GM18873 (cell line): Measurements from ENCODE around the gene FLRT3.

Experiments used
- ATAC-seq: cut with Tn5 transposase; IDR thresholded peaks from one replicate; pipeline ENCODE4 v1.9.1; 2021; ENCODE audit warnings: mild to moderate bottlenecking, moderate library complexity, moderate number of reproducible peaks; ENCODE audit not compliant: unreplicated experiment, low FRiP score

Gene FLRT3

DNA sequence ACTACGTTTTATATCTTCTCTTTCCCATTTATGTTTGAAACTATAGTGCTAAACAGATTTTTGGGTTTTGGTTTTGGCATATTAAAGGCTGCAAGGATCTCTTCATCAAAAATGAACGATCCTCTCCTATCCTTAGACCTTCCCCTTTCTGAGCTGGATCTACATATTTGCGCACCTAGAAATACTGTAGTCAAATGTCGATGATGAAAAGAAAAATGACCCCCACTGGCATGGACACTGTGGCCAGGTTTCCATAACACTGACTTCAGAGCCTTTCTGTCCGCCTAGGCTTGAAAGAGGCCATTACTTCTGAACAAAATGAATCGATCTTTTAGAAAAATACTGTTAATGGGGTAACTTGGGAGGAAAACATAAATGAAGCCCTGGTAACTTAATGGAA lies 5.8 kb downstream of the FLRT3 start:
- no peak for ATAC-seq

DNA sequence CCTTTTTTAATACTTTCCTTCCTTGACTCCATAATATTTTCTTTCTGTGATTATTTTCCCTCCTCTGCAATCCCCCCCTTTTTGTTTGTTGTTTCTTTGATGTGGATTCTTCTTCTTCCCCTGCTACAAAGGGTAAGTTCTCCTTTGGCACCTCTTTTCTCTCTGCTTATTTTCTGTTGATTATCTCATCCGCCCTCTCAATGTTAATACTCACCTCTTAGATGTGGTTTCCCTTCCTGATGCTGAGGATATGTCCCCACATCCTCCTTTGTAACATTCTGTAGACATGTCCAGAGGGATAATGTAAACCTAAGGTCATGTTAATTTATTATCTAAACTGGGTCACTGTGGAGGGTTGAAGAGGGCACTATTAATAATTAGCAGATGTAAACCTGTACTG lies 17.7 kb downstream of the FLRT3 start:
- no peak for ATAC-seq

DNA sequence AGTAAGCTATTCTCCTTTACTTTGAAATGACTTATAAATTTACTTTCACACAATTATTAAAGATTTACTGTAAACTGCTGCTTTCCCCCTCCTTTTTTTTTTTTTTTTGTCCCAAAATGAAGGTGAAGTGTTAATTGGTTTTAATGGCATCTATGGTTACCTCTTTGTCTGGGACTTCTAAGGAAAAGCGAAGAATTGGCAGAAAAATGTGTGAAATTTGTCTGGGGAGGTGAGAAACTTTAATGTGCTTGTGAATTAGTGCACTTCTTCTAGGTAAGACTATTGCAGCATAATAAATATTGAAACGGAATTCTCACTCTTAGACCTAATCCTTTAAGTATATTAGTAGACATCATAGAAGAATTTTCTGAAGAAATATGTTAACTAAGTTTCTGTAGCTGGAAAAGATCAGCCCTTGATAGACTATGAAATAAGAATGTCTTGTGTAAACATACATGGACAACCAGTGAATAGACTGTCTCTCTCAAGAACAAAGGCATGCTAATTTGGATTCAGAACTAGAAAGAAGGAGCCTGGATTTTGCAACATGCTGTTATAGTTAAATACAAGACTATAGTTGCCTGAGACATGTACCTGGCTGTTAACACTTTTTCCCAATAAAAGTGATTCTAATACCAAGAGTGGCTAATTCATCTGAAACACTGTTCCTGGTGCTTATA lies 23.9 kb downstream of the FLRT3 start:
- no peak for ATAC-seq

DNA sequence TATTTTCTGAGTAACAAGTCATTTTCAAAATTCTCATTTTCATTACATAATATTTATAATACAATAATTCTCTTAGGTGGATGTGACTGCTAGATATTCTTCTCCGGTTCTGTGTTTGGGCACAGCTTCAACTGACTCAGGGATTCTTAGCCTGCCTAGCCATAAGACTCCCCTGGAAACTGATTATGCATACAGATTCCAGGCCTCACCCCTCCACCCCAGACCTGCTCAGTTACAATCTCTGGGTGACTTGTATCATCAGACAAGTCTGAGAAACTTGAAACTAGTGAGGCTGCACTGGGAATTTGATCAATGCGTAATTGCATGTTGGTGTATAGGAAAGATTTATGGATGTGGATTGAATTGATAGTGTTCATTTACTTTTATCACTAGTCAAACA lies 25.4 kb downstream of the FLRT3 start:
- ATAC-seq, result no peak

DNA sequence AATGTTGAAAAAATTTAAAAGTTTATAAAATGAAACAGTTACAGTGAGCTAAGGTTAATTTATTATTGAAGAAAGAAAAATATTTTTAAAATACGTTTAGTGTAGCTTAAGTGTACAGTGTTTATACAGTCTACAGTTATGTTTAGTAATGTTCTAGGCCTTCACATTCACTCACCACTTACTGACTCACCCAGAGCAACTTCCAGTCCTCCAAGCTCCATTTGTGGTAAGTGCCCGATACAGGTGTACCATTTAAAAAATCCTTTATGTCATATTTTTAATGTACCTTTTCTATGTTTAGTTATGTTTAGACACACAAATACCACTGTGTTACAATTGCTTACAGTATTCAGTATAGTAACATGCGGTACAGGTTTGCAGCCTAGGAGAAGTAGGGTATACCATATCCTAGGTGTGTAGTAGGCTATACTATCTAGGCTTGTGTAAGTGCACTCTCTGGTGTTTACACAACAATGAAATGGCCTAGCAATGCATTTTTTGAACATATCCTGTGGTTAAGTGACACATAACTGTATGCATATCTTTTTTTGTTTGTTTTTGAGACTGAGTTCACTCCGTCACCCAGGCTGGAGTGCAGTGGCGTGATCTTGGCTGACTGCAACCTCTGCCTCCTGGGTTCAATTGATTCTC lies 26.3 kb downstream of the FLRT3 start:
- ATAC-seq, result no peak

DNA sequence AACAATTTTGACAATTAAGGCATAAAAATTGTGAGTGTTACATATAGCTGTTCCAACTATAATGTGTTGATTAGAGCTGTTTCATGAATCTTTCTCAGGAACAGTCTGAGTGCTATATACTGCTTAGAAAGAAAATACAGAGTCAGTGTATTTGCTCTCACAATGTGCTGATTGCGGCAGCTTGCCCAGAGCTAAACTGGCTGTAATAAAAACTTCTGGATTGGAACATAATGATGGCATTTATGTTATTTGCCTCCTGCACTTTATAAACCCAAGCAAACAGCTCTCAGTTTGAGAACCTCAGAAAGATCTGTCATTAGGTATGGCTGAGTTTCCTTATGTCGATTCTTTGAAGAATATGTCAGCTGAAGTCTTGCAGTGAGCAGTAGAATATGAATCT lies 29.5 kb downstream of the FLRT3 start:
- ATAC-seq, result no peak

DNA sequence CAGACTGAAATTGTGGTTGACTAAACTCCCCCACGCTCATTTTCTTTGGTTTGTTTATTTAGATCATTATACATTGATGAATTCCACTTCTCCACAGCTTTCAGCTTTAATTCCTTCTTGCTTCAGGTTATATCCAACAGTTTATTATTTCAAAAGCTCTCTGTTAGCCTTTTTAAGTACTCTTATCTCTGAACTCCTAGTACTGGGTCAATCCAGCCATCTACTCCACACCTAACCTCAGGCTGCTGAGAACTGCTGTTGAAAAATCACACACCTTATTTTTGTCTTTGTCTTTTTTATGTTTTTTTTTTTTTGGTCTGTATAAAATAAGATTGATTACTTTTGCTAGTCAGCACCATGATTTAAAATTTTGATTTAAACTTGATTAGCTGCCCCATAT lies 32.9 kb downstream of the FLRT3 start:
- ATAC-seq, result no peak

DNA sequence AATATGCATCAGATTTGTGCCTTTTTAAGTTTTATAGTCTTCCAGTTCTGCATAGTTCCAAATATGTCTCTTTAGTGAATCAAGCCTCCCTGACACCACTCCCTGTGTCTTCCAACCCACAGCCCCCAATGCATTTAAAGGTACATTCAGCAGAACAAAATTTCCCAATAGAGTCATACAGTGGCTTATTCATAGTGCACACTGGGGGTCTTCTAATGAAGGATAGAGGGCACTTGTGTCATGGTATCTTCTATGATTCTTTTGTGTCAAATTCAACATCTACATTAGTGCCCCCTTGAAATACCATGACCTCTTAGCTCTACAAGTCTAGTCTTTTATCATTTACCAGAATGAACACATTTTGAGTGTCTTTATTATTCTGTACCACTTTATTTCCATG lies 33.8 kb downstream of the FLRT3 start:
- ATAC-seq, result no peak

DNA sequence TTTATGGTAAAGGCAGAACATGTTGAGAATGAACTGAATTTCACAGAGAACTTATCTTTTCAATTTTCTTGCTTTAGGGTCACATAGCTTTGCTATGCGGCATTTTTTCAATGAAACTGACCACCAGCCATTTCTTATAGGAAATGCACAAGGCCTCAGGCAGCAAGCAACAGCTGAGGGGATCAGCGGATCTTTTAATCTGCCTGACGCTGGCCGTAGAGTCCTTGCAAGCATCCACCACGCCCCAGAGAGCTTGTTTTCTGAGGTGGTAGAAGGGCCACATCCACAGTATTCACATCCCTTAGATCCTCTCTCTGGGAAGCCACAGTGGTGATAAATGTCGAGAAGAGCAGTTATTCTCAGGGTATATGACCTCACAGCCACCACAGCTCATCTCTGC lies 34.3 kb downstream of the FLRT3 start:
- ATAC-seq, result no peak

DNA sequence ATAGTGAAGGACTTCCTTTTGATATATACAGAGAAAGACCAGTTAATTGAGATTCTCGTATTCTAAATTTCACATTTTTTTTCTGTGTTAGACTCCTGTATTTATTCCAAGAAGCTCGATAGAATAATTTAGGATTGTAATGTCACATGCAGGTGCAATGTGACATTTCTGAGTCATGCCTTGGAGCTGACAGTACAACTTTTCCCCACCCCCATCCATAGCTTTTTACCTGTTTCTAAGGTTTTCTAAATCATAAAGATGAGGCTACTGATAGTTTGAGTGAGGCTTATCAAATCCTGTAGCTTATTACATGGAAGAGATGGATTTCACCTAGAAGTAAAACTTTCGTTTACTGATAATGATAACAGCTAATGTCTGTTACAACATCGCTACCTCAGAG lies 37.6 kb downstream of the FLRT3 start:
- ATAC-seq, result no peak

DNA sequence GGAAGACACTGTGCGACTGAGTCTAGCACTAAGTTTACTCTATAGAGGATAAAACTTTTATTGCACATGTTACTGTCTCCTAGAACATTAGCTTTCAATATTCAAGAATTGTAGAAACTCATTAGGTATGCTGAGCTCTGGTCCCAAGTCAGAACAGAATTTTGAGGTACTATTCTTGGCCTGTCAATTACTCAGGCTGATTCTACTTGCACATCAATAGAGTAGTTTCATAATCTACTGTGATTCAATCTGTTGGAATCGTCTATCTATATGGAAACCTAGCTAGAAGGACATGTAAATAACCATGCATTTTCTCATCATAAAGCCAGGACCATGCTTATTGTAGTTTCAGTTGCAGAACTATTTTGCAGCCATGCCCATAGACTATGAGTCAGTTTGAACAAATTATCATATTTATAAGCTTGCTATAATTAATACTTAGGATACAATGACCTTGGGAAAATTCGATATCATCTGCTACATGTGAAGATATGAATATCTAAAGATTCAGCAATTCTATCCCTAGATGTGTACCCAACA lies 41.6 kb downstream of the FLRT3 start:
- ATAC-seq, result no peak

DNA sequence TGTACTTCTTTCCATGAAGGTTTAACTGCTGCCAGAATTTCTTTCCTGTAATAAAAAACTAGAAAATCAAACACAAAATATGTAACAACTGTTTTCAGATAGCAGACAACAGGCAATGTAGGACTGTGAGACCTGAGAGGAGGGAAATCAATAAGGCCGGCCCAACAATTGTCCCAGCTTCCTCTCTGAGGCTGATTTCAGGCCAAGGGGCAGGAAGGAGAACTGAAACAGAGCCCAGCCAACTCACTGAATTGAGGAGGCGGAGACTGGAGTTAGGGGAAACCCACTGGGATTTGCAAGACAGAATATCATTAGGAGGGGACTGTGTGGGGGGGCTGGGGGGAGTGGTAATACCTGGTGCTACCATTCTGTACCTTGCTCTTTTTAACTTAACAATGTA lies 42.2 kb downstream of the FLRT3 start:
- no peak for ATAC-seq

DNA sequence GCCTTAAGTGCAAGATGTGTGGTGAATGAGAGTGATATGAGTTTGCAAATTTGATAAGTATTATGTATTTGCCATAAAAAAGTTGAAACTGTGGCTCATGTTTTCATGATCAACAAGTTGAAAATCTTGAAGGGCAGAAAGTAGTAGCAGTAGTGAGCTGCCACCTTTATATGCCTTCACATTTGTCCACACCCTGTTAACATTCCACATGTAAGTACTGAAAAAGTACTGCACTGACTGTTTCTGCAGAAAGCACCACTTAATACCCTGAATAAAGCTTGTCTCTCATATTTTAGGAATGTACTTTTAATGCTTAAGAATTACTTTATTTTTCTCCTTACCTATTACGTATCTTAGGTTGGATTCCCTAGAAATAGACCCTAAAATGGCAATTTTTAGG lies 45.9 kb downstream of the FLRT3 start:
- ATAC-seq, result no peak

DNA sequence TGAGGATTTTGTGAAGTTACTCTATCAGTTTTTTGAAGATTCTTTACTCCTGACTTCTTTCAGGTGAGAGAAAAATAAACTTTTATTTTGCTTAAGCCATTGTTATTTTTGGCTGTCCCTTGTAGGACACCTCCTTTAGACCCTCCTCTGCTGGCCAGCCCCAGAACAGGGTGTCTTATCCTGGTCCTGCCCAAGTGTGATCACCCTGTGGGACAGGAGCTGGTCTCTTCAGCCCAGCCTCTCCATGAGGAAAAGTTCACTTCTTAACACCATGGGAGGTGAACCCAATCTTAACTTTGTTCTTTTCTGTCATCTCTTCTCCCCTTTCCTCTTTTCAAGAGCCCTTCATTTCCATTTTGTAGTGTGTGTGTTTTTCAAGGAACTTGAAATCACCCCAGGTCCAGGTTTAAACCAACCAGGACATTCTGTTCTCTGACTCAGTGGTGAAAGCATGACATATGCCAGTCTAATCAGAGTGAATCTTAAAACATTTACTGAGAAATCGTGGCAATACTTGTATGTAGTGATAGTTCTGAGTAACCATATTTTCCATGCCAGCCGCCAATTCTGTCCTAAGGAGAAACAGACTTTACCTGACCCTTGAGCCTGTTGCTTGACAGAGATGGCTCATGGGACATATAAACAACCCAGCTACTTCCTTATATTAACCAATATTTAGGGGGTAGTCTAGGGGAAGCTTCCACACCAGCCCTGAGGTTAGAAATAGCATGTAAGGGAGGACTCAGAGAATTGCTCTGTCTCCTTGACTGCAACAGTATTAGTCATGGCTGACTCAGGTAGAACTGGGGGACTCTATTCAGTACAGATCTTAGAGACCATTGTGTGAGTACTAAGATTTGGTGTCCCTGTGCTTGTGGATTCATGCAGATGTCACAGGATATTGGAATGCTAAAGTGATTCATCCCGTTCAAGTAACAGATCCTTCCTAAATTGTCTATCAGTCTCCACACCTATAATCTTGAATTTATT lies 48.8 kb downstream of the FLRT3 start:
- ATAC-seq, result no peak

DNA sequence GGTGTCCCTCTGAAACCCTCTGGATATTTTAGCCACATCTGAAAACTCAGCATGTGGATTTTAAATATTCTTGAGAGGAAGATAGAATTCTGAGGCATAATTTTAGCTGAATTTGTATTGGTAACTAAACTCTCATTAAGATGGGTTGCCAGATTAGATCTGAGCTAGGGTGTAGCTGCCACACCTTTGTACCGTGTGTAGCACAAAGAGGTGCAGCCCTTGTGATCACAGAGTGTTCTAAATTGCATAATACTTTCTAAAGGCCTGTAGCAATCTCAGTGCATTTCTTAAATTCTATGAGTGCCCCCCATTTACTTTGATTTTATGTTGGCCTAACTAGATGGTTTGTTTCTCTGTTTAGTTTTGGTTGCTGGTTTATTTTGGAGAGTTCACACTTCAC lies 53.0 kb downstream of the FLRT3 start:
- ATAC-seq, result no peak

DNA sequence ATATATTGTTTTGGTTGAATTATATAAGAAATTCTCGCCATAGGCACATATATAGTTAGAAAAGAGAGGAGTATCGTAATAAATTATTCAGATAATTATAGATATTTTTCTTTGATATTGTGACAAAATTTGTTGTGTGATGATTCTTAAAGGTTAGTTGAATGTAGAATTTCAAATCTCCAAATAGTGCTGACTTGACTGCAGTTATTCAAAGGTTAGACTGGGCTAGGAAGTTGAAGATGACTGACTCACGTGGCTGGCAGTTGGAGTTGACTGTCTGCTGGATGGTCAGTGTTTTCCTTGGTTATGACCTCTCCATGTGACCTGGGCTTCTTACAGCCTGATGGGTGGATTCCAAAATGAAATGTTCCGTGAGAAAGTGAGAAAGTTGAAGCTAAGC lies 55.3 kb downstream of the FLRT3 start:
- no peak for ATAC-seq
